Gastroesophageal sphincter (tissue), 3 donors: ENCODE measurements around the gene SMARCA5.

ENCODE experiments used
- CTCF ChIP-seq, 4 experiments: fragments of 200-600 bp in 2 of 4; fragments of 450-650 bp in 2 of 4; sonication (generic) in 1 of 4; IDR thresholded peaks; one replicate each; pipeline ENCODE4 v1.5.1; 2017 to 2019; ENCODE audit warnings: antibody characterized with exemption in 4 of 4, mild to moderate bottlenecking in 2 of 4, moderate library complexity in 2 of 4
- POLR2A ChIP-seq, 2 donors: fragments of 450-650 bp; IDR thresholded peaks; one replicate each; pipeline ENCODE4 v1.6.1; 2017; ENCODE audit warnings: antibody characterized with exemption in 2 of 2, mild to moderate bottlenecking in 2 of 2, moderate library complexity in 1 of 2
- POLR2AphosphoS5 ChIP-seq: sonication (generic); formaldehyde crosslinking; IDR thresholded peaks from one replicate; pipeline ENCODE4 v1.6.1; 2017; ENCODE audit warnings: antibody characterized with exemption

- TF ChIP-seq POLR2AphosphoS5: no peak
- no peak for TF ChIP-seq CTCF (IDR thresholded peaks at IDR 0.05)
- no peak for TF ChIP-seq POLR2A (IDR thresholded peaks at IDR 0.05)
Measured at GRCh38 chr4:143606480-143606879, 93.0 kb downstream of the SMARCA5 start.
